ENCODE data around the gene PAAF1. TPM values are rescaled to one million over a fixed set of nuclear protein-coding genes. Genes with fewer than 3 reads are reported as not detected.

PAAF1 gene
- polyA plus RNA-seq, 2 of the 4 experiments (the other 2 are of a cell fraction): 16.6 to 25.1 TPM

- FAIRE-seq: no peak
- Histone ChIP-seq H3K4me1 (peaks cover 2% of the 10 kb centered on the region; the same call in 1 of the 3 replicates), H3K9me3 (no peaks in the 10 kb centered on the region), H3K4me2 (no peak overlapping the region), H3K4me3 (no peak overlapping the region), H3K27ac (no peak overlapping the region)
- no peak for TF ChIP-seq GATA3 (IDR thresholded peaks at IDR 0.05; ENCODE audit: borderline replicate concordance)
- ChIA-PET CTCF (interaction anchor here (0.9 kb wide), 1 partner anchor 9 kb away, joined by 3 read pairs; no protein-coding TSS in a partner anchor), POLR2A (no interaction called here)
- WGBS (ENCODE audit: missing lambda C conversion rate): 9% methylated on average over 1 of the region's 1 CpG
- ATAC-seq: no peak
- no peak for DNase-seq (ENCODE audit: low read depth in 1 of 2, low spot score in 1 of 2)
Measured at GRCh38 chr11:73889019-73889418, 12.2 kb downstream of the PAAF1 start.

DNA sequence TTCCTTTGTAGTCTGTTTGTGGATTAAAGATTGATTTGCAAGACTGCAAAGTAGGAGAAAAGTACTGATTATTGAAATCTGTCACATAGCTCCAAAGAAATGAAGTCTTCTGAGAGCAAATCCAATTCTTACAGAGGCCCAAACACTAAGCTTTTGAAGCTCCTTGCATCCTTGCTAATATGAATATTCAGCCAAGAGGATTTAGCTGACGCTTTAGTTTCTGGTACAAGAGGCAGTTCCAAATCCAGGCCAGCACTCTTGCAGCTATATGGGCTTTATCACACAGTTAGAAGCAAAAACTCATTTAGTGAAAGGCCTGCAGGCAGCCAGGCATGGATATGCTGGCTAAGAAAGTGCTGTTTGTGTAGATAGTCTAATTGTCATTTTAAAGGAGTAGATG is 12.7 kb downstream of the PAAF1 start:
- Histone ChIP-seq H3K27ac (no peak overlapping the region), H3K4me3 (no peak overlapping the region), H3K4me2 (no peak overlapping the region), H3K9me3 (no peaks in the 10 kb centered on the region), H3K4me1 (peaks cover 7% of the 10 kb centered on the region)
- no peak for DNase-seq (ENCODE audit: low read depth in 1 of 2, low spot score in 1 of 2)
- no peak for FAIRE-seq
- CTCF ChIA-PET: interaction anchor here (0.9 kb wide), 1 partner anchor 9 kb away, joined by 3 read pairs; no protein-coding TSS in a partner anchor
- no peak for ATAC-seq
- POLR2A ChIA-PET: no interaction called here
- no peak for TF ChIP-seq MAX (IDR thresholded peaks at IDR 0.05)
- TF ChIP-seq PHF8 (IDR thresholded peaks at IDR 0.05; ENCODE audit: borderline replicate concordance, low read depth): no peak
- no peak for TF ChIP-seq USF2 (IDR thresholded peaks at IDR 0.05)
- no peak for TF ChIP-seq ZNF302 (CRISPR knock-in tag; IDR thresholded peaks at IDR 0.05)
- no peak for TF ChIP-seq RARB (CRISPR knock-in tag; IDR thresholded peaks at IDR 0.05)
- WGBS (ENCODE audit: missing lambda C conversion rate): 90% methylated on average over 1 of the region's 1 CpG

- CTCF ChIA-PET: interaction anchor here (0.6 to 1.8 kb wide), 3 partner anchors 10 to 13 kb away, joined by 3 to 4 read pairs (median 3); no protein-coding TSS in a partner anchor
- Histone ChIP-seq H3K4me1 (peaks cover 21% of the 10 kb centered on the region), H3K9me3 (no peaks in the 10 kb centered on the region), H3K27ac (no peak overlapping the region), H3K4me2 (no peak overlapping the region), H3K4me3 (no peak overlapping the region)
- no peak for DNase-seq (ENCODE audit: low read depth in 1 of 2, low spot score in 1 of 2)
- ATAC-seq: no peak
- TF ChIP-seq E2F6 (IDR thresholded peaks at IDR 0.05; ENCODE audit: borderline replicate concordance, low read depth) (no peak), PHF8 (IDR thresholded peaks at IDR 0.05; ENCODE audit: borderline replicate concordance, low read depth) (no peak), RAD21 (conservative IDR thresholded peaks at IDR 0.05 in 1 of 2, IDR thresholded peaks at IDR 0.05 in 1 of 2) (no peak), MAFK (IDR thresholded peaks at IDR 0.05; ENCODE audit: partially characterized antibody) (no peak), POLR2A (IDR thresholded peaks at IDR 0.05; ENCODE audit: low read length) (no peak), RNF2 (IDR thresholded peaks at IDR 0.05; ENCODE audit: borderline replicate concordance, low read depth) (no peak)
- WGBS (ENCODE audit: missing lambda C conversion rate): 90% methylated on average over 3 of the region's 3 CpGs
- FAIRE-seq: no peak
- POLR2A ChIA-PET: no interaction called here
Measured at GRCh38 chr11:73893041-73893440, 16.2 kb downstream of the PAAF1 start.

DNA sequence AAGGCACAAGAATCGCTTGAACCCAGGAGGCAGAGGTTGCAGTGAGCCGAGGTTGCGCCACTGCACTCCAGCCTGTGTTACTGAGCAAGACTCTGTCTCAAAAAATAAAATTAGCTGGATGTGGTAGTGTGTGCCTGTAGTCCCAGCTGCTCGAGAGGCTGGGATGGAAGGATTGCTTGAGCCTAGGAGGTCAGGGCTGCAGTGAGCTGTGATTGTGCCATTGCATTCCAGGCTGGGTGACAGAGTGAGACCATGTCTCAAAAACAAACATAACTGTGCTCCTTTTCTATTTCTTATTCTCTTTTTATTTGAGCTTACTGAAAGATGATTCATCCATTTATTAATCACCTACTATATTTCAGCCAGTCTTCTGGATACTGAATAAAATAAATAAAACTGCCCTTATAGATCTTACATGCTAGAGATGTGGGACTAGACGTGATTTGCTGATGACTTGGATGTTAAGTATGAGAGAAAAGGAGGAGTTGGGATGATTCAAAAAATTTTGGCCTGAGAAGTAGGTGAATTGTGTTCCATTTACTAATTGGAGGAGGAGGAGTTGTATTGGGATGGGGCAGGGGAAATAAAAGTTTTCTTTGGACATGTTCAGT is 18.0 kb downstream of the PAAF1 start:
- H3K27ac ChIP-seq: peak overlapping the region in 1 of 2 experiments; percentile 31; a peak in 1 of 6 replicates
- no peak for FAIRE-seq
- 0 out of 4 replicates have a peak, but pooled peaks of 1 of the 2 experiments have one; percentile 9 for TF ChIP-seq CEBPB (IDR thresholded peaks at IDR 0.05)
- TF ChIP-seq JUNB (IDR thresholded peaks at IDR 0.05): peak; percentile 46
- no peak for TF ChIP-seq USF2 (IDR thresholded peaks at IDR 0.05)
- H3K4me3 ChIP-seq: no peak overlapping the region
- no peak for DNase-seq (ENCODE audit: low read depth in 1 of 2, low spot score in 1 of 2)
- peaks cover 21% of the 10 kb centered on the region for H3K4me1 ChIP-seq
- ATAC-seq: peak in 1 of 2 experiments; percentile 51; a peak in 3 of 6 replicates
- CTCF ChIA-PET: interaction anchor here (0.7 to 1.3 kb wide), 3 partner anchors 31 to 115 kb away, joined by 3 read pairs; no protein-coding TSS in a partner anchor
- no peaks in the 10 kb centered on the region for H3K9me3 ChIP-seq
- POLR2A ChIA-PET: no interaction called here
- WGBS (ENCODE audit: missing lambda C conversion rate): 65% methylated on average over 5 of the region's 5 CpGs
- H3K4me2 ChIP-seq: peak overlapping the region; percentile 42; the same call in 2 of the 3 replicates

All from A549 (cell line).